ENCODE results near the gene SEPTIN8.

DNA sequence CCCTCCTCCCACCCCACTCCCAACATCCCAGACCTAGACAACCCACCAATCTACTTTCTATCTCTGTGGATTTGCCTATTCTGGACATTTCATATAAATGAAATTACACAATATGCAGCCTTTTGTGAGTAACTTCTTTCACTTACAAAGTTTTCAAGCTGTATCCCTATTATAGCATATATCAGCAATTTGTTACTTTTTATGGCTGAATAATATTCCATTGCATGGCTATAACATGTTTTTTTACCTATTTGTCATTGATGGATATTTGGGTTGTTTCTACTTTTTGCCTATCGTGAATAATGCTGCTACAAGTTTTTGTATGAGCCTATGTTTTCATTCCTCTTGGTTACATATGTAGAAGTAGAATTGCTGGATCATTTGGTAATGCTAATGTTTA lies 37.8 kb downstream of the SEPTIN8 start:
- TF ChIP-seq, protein P1, sequence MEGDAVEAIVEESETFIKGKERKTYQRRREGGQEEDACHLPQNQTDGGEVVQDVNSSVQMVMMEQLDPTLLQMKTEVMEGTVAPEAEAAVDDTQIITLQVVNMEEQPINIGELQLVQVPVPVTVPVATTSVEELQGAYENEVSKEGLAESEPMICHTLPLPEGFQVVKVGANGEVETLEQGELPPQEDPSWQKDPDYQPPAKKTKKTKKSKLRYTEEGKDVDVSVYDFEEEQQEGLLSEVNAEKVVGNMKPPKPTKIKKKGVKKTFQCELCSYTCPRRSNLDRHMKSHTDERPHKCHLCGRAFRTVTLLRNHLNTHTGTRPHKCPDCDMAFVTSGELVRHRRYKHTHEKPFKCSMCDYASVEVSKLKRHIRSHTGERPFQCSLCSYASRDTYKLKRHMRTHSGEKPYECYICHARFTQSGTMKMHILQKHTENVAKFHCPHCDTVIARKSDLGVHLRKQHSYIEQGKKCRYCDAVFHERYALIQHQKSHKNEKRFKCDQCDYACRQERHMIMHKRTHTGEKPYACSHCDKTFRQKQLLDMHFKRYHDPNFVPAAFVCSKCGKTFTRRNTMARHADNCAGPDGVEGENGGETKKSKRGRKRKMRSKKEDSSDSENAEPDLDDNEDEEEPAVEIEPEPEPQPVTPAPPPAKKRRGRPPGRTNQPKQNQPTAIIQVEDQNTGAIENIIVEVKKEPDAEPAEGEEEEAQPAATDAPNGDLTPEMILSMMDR (IDR thresholded peaks at IDR 0.05): no peak
- no peak for TF ChIP-seq POLR2AphosphoS5 (IDR thresholded peaks at IDR 0.05)
- TF ChIP-seq POLR2A (IDR thresholded peaks at IDR 0.05): no peak
- no peak for TF ChIP-seq EP300 (IDR thresholded peaks at IDR 0.05)
